C4-2B (cell line): ENCODE data around the gene ECT2.
"Not testable (repeated sequence)": the region's sequence is repeated elsewhere in the genome, so short reads cannot be mapped to it uniquely, and the experiment has no call there.

Source experiments
- H3K27ac ChIP-seq: fragments of 450-650 bp; 2 replicates; pipeline ENCODE4 v1.5.1; 2017
- ZFX ChIP-seq: fragments of 450-650 bp; IDR thresholded peaks from 2 replicates; pipeline ENCODE4 v1.6.1; 2017
- TF ChIP-seq, protein P1 (sequence below): fragments of 450-650 bp; conservative IDR thresholded peaks from 2 replicates; pipeline ENCODE4 v1.5.1; 2017; ENCODE audit warnings: mild to moderate bottlenecking

Gene ECT2

DNA sequence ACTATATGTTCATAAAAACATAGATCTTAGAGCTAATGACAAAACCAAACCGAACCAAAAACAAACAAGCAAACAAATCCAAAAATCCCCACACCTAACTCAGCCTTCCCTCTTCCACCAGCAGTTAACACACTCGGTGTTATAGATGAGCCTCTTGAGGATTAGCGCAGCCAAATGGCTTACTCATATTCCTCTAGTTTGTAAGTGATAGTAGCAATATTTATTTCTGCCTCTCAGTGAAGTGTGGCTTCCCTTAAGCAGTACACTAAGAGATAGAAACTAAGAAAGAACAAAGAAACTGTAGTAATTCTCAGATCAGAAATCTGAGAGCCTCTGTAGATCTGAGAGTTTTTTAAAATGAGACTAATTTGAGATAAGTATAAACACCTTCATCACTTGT is 37.2 kb upstream of the ECT2 start:
- H3K27ac ChIP-seq, result no peak overlapping the region
- TF ChIP-seq, protein P1, sequence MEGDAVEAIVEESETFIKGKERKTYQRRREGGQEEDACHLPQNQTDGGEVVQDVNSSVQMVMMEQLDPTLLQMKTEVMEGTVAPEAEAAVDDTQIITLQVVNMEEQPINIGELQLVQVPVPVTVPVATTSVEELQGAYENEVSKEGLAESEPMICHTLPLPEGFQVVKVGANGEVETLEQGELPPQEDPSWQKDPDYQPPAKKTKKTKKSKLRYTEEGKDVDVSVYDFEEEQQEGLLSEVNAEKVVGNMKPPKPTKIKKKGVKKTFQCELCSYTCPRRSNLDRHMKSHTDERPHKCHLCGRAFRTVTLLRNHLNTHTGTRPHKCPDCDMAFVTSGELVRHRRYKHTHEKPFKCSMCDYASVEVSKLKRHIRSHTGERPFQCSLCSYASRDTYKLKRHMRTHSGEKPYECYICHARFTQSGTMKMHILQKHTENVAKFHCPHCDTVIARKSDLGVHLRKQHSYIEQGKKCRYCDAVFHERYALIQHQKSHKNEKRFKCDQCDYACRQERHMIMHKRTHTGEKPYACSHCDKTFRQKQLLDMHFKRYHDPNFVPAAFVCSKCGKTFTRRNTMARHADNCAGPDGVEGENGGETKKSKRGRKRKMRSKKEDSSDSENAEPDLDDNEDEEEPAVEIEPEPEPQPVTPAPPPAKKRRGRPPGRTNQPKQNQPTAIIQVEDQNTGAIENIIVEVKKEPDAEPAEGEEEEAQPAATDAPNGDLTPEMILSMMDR, result no peak
- no peak for TF ChIP-seq ZFX

DNA sequence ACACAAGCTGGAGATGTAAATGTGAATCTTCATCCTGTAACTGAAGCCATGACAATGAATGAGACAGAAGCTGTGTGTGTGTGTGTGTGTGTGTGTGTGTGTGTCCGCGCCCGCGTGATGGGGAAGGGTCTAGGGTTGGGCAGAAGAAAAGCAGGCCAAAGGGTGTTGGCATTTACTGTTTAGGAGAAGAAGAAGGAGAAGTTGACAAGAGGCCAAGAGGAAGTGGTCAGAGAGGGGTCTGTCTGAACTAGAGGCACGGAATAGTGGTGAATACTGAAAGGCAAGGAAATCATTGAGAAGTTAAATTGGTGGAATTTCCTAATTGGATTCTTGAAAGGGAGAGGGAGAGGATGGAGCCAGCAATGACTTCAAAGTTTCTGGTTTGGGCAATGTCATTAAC is 34.0 kb upstream of the ECT2 start:
- H3K27ac ChIP-seq, result no peak overlapping the region
- TF ChIP-seq ZFX, result no peak
- TF ChIP-seq, protein P1, result no peak

DNA sequence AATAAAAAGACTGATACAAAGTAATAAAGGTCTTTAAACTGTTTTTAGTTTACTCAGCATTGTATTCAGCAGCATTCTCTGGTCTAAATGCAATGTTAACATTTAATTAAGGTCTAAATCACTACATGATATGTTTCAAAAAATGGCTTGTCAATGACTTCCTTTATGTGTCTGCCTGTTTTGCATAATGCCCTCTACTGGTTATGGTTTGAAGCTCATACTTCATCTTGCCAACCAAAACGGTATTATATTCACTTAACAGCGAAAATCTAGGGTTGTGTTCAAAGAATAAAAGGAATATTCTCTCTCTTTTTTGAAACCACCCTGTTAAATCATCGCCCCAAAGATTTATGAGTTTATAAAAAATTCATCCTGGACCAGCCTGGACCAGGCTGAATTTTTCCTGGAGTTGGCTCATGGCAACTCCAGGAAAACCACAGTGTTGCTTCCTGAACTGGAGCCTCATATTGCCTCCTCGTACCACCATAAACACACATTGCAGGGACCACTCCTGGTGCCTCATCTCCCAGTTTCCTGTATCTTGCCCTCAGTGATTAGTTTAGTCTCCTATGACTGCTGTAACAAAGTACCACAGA is 32.9 kb upstream of the ECT2 start:
- TF ChIP-seq, protein P1, result peak; percentile 85
- TF ChIP-seq ZFX, result no peak
- no peak overlapping the region for H3K27ac ChIP-seq

DNA sequence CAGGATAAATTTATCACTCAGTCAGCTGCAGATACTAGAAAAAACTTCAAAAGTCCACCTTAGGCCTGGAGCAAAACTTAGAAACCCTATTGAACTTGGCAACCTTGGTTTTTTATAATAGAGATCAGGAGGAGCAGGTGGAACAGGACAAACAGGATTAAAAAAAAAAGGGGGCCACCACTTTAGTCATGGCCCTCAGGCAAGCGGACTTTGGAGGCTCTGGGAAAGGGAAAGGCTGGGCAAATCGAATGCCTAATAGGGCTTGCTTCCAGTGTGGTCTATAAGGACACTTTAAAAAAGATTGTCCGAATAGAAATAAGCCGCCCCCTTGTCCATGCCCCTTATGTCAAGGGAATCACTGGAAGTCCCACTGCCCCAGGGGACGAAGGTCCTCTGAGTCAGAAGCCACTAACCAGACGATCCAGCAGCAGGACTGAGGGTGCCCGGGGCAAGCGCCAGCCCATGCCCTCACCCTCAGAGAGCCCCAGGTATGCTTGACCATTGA is 27.9 kb upstream of the ECT2 start:
- not testable (repeated sequence) for H3K27ac ChIP-seq

DNA sequence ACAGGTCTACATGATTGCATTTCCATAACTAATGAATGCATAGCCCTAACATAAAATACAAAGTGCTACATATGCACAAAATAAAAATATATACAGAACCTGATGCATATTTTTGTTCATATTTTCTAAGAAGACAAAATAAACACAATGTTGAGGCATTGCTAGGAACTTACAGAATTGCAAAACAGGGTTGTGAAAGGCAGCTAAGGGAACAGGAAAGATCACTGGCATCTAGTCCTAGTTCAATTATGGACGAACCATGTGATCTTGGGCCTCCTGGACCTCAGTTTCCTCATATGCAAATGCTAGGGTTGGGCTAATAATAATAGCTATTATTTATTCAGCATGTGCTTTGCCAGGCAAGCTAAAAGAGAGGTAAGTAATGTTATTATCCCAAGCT is 24.1 kb upstream of the ECT2 start:
- TF ChIP-seq, protein P1, result no peak
- TF ChIP-seq ZFX, result no peak
- H3K27ac ChIP-seq, result no peak overlapping the region

DNA sequence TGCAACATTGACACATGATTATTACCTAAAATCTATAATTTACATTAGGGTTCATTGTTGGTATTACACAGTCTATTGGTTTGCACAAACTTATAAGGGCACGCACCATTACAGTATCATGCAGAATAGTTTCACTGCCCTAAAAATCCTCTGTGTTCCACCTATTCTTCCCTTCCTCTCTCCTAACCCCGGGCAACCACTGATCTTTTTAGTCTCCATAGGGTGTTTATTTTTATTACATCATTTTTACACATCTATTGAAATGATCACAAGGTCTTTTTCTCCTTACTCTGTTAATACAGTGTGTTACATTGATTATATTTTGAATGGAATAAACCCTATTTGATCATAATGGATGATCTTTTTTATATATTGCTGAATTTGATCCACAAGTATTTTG is 15.5 kb upstream of the ECT2 start:
- no peak overlapping the region for H3K27ac ChIP-seq
- no peak for TF ChIP-seq ZFX
- TF ChIP-seq, protein P1, result no peak

DNA sequence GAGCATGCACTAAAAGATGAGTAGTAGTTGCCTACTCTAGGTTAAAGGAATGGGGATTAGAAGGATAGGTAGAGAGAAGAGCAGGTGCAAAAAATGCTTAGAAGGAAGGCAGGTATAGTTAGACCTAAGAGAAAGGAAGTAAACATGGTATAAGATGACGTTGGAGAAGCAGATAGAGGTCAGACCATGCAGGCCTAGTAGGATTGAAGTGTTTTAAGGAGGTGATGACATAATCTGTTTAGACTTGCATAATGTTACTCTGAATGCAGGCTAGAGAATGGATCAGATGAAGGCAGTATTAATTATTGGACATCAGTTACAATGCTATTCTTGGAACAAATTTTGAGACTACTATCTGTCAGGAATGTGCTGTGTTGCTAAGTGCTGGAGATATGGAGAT is 11.1 kb upstream of the ECT2 start:
- TF ChIP-seq ZFX, result no peak
- TF ChIP-seq, protein P1, result no peak
- H3K27ac ChIP-seq, result no peak overlapping the region

DNA sequence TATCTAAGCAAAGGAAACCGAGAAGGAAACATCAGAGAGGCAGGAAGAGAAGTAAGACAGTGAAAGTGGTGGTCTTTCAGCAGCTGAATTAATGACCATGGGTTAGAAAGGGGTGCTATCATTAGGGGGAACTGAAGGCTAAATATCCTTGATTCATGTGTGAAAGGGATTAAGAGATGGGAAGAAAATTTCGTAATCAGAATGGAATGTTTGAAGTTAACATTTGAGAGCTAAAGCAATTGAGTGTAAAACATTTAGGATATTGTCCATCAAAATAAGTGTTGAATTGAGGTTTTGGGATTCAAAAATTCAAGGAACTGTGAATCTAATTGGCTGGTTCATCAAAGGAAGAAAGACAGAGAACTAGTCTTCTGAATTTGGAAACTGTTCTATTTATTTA is 4.1 kb upstream of the ECT2 start:
- H3K27ac ChIP-seq, result no peak overlapping the region
- TF ChIP-seq ZFX, result no peak
- TF ChIP-seq, protein P1, result no peak
